ENCODE results near the gene DAND5.
"Not testable (repeated sequence)": the region's sequence is repeated elsewhere in the genome, so short reads cannot be mapped to it uniquely, and the experiment has no call there.

The DAND5 gene

DNA sequence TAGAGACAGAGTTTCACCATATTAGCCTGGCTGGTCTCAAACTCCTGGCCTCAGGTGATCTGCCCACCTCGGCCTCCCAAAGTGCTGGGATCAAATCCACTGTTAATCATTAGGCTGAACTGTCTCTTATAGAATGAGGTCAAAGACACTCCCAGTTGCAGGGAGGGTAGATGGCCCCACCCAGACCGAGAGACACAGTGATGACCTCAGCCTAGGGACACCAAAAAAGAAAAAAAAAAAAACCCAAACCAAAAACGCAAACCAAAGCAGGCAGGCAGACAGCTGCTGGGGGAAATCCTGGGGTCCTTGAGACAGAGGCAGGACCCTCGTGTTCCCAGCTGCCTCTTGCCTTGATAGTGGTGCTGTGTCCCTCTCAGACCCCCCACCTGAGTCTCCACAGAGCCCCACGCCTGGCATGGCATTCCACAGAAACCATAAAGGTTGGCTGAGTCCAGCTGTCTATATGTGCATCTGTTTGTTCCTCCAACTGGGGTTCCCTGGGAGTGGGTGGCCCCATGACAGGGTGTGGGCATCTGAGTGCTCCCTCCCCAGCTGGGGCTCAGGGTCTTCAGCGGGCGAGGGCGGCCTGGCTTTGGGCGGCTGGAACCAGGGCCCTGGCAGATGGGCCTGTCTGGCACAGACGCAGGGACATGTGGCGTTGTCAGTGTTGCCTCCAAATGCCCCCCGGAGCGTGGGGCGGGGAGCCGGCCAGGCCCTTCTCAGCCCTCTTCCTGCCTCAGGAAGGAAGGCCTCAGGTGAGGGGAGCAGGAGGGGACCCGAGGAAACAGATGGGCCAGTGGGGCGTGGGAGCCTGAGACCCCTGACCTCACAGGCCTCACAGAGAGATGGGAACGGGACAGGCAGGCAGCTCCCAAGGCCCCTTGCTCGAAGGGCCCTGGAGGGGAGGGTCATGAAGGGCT, 5.2 kb downstream of the DAND5 start:
- no peaks in the 10 kb centered on the region for H3K36me3 ChIP-seq (ENCODE audit: control insufficient read depth, low read length)
- no peaks in the 10 kb centered on the region for H3K4me1 ChIP-seq (ENCODE audit: control insufficient read depth, low read length)
- H3K27me3 ChIP-seq (ENCODE audit: control insufficient read depth, low read length) = no peaks in the 10 kb centered on the region
- no peak overlapping the region for H3K27ac ChIP-seq (ENCODE audit: low read depth, low read length)
- H3K4me2 ChIP-seq (ENCODE audit: low read length) = no peak overlapping the region
- TF ChIP-seq, protein P1, sequence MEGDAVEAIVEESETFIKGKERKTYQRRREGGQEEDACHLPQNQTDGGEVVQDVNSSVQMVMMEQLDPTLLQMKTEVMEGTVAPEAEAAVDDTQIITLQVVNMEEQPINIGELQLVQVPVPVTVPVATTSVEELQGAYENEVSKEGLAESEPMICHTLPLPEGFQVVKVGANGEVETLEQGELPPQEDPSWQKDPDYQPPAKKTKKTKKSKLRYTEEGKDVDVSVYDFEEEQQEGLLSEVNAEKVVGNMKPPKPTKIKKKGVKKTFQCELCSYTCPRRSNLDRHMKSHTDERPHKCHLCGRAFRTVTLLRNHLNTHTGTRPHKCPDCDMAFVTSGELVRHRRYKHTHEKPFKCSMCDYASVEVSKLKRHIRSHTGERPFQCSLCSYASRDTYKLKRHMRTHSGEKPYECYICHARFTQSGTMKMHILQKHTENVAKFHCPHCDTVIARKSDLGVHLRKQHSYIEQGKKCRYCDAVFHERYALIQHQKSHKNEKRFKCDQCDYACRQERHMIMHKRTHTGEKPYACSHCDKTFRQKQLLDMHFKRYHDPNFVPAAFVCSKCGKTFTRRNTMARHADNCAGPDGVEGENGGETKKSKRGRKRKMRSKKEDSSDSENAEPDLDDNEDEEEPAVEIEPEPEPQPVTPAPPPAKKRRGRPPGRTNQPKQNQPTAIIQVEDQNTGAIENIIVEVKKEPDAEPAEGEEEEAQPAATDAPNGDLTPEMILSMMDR (IDR thresholded peaks at IDR 0.05; ENCODE audit: low read depth, low read length, poor library complexity, severe bottlenecking) = no peak
- no peak for TF ChIP-seq EZH2phosphoT487 (IDR thresholded peaks at IDR 0.05; ENCODE audit: borderline replicate concordance, low read length)
- H3K9me2 ChIP-seq (replicated peaks; ENCODE audit: control insufficient read depth, low read length) = no peaks in the 10 kb centered on the region
- no peaks in the 10 kb centered on the region for H3F3A ChIP-seq (ENCODE audit: control insufficient read depth, insufficient read depth)
- H3K79me2 ChIP-seq (ENCODE audit: control insufficient read depth, low read length) = no peaks in the 10 kb centered on the region
- H3K4me3 ChIP-seq (ENCODE audit: low read length) = no peak overlapping the region
- H3K9me3 ChIP-seq (ENCODE audit: control insufficient read depth, insufficient read depth, low read length) = no peaks in the 10 kb centered on the region
- no peaks in the 10 kb centered on the region for H4K20me1 ChIP-seq (ENCODE audit: control insufficient read depth, insufficient read depth, low read depth, low read length)

DNA sequence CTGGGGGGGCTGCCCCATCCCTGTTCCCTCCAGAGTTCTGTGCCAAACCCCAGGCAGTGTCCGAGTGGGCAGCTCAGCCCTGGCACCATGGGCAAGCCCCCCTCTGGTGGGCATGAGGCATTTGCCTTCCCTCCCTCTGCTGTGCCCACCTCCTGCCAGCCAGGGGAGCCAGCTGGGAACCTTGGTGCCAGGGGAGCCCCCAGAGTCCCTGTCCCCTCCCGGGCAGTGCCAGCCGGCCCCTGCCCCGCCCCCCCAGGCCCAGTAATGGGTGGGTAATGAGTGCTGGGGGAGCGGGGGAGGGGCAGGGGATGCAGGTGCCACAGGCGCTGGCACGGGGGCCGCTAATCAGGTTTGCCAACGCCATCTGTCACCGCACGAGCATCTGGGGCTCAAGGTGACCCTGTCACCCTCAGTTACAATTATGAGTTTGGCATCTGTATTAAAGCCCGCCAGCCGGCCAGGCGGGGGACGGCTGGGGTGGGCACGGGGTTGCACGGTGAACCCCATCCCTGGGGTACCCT, 5.9 kb downstream of the DAND5 start:
- H3K27me3 ChIP-seq (ENCODE audit: control insufficient read depth, low read length) = no peaks in the 10 kb centered on the region
- no peak overlapping the region for H3K4me3 ChIP-seq (ENCODE audit: low read length)
- no peaks in the 10 kb centered on the region for H3K36me3 ChIP-seq (ENCODE audit: control insufficient read depth, low read length)
- no peaks in the 10 kb centered on the region for H3K79me2 ChIP-seq (ENCODE audit: control insufficient read depth, low read length)
- no peaks in the 10 kb centered on the region; the same call in 1 of the 2 replicates for H3K4me1 ChIP-seq (ENCODE audit: control insufficient read depth, low read length)
- no peak overlapping the region for H3K27ac ChIP-seq (ENCODE audit: low read depth, low read length)
- no peaks in the 10 kb centered on the region for H4K20me1 ChIP-seq (ENCODE audit: control insufficient read depth, insufficient read depth, low read depth, low read length)
- TF ChIP-seq, protein P1 (IDR thresholded peaks at IDR 0.05; ENCODE audit: low read depth, low read length, poor library complexity, severe bottlenecking) = no peak
- TF ChIP-seq EZH2phosphoT487 (IDR thresholded peaks at IDR 0.05; ENCODE audit: borderline replicate concordance, low read length) = no peak
- H3K4me2 ChIP-seq (ENCODE audit: low read length) = no peak overlapping the region
- no peaks in the 10 kb centered on the region for H3K9me3 ChIP-seq (ENCODE audit: control insufficient read depth, insufficient read depth, low read length)
- H3K9me2 ChIP-seq (replicated peaks; ENCODE audit: control insufficient read depth, low read length) = no peaks in the 10 kb centered on the region
- no peaks in the 10 kb centered on the region for H3F3A ChIP-seq (ENCODE audit: control insufficient read depth, insufficient read depth)

DNA sequence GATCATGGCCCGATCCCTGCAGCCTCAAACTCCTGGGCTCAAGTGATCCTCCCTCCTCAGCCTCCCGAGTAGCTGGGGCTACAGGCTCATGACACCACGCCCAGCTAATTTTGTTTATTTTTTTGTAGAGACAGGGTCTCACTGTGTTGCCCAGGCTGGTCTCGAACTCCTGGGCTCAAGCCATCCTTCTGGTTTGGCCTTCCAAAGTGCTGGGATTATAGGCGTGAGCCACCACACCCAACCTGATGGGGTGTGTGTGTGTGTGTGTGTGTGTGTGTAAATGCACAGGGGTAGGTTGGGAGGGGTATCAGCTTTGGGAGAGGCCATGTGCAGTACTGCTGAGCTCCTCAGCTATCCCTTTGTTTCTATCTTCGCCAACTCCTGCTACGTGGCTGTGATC, 6.7 kb downstream of the DAND5 start:
- H3K9me2 ChIP-seq (replicated peaks; ENCODE audit: control insufficient read depth, low read length); H3K36me3 ChIP-seq (ENCODE audit: control insufficient read depth, low read length); H3K27me3 ChIP-seq (ENCODE audit: control insufficient read depth, low read length); H3K4me1 ChIP-seq (ENCODE audit: control insufficient read depth, low read length); H3K27ac ChIP-seq (ENCODE audit: low read depth, low read length); H3F3A ChIP-seq (ENCODE audit: control insufficient read depth, insufficient read depth); H4K20me1 ChIP-seq (ENCODE audit: control insufficient read depth, insufficient read depth, low read depth, low read length); H3K79me2 ChIP-seq (ENCODE audit: control insufficient read depth, low read length); H3K4me3 ChIP-seq (ENCODE audit: low read length); H3K4me2 ChIP-seq (ENCODE audit: low read length); H3K9me3 ChIP-seq (ENCODE audit: control insufficient read depth, insufficient read depth, low read length): not testable (repeated sequence)

DNA sequence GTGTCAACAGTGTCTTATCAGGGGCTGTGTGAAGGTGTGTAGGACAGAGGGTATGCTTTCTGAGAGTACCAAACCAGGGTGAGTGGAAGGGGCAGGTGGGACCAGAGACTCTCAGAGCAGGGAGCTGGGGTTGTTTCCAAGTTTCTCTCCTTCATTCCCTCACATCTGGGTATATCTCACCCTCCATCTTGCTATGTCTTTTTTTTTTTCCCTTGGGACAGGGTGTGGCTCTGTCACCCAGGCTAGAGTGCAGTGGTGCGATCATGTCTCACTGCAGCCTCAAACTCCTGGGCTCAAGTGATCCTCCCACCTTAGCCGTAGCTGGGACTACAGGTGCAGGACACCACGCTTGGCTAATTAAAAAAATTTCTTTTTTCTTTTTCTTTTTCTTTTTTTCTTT, 10.6 kb downstream of the DAND5 start:
- no peaks in the 10 kb centered on the region for H4K20me1 ChIP-seq (ENCODE audit: control insufficient read depth, insufficient read depth, low read depth, low read length)
- no peak overlapping the region for H3K4me2 ChIP-seq (ENCODE audit: low read length)
- no peaks in the 10 kb centered on the region for H3F3A ChIP-seq (ENCODE audit: control insufficient read depth, insufficient read depth)
- H3K79me2 ChIP-seq (ENCODE audit: control insufficient read depth, low read length) = no peaks in the 10 kb centered on the region
- H3K4me3 ChIP-seq (ENCODE audit: low read length) = no peak overlapping the region
- no peak overlapping the region for H3K27ac ChIP-seq (ENCODE audit: low read depth, low read length)
- TF ChIP-seq, protein P1 (IDR thresholded peaks at IDR 0.05; ENCODE audit: low read depth, low read length, poor library complexity, severe bottlenecking) = no peak
- TF ChIP-seq EZH2phosphoT487 (IDR thresholded peaks at IDR 0.05; ENCODE audit: borderline replicate concordance, low read length) = no peak
- no peaks in the 10 kb centered on the region for H3K9me3 ChIP-seq (ENCODE audit: control insufficient read depth, insufficient read depth, low read length)
- peaks cover 19% of the 10 kb centered on the region for H3K27me3 ChIP-seq (ENCODE audit: control insufficient read depth, low read length)
- H3K4me1 ChIP-seq (ENCODE audit: control insufficient read depth, low read length) = peaks cover 4% of the 10 kb centered on the region
- H3K36me3 ChIP-seq (ENCODE audit: control insufficient read depth, low read length) = no peaks in the 10 kb centered on the region
- H3K9me2 ChIP-seq (replicated peaks; ENCODE audit: control insufficient read depth, low read length) = no peaks in the 10 kb centered on the region
